Duodenal mucosa (tissue), 2 donors: ENCODE data around the gene LALBA.
"Not testable (repeated sequence)": the region's sequence is repeated elsewhere in the genome, so short reads cannot be mapped to it uniquely, and the experiment has no call there.

Experiments
- H3K27ac ChIP-seq: one replicate; pipeline ENCODE4 v1.7.0; 2013; ENCODE audit warnings: low read depth, low read length
- H3K27me3 ChIP-seq, 2 donors: one replicate each; pipeline ENCODE4 v1.7.0; 2013; ENCODE audit warnings: low read length in 2 of 2, control low read depth in 1 of 2; ENCODE audit not compliant: insufficient read depth in 2 of 2, control insufficient read depth in 1 of 2
- H3K36me3 ChIP-seq, 2 donors: one replicate each; pipeline ENCODE4 v1.7.0; 2013; ENCODE audit warnings: low read length in 2 of 2, control low read depth in 1 of 2; ENCODE audit not compliant: insufficient read depth in 2 of 2, control insufficient read depth in 1 of 2
- H3K4me1 ChIP-seq, 2 donors: one replicate each; pipeline ENCODE4 v1.7.0; 2013; ENCODE audit warnings: low read length in 2 of 2, control low read depth in 1 of 2; ENCODE audit not compliant: insufficient read depth in 2 of 2, control insufficient read depth in 1 of 2
- H3K4me3 ChIP-seq, 2 donors: one replicate each; pipeline ENCODE4 v1.7.0; 2013; ENCODE audit warnings: low read length in 2 of 2, low read depth in 1 of 2
- H3K9ac ChIP-seq, 2 donors: one replicate each; pipeline ENCODE4 v1.7.0; 2013; ENCODE audit warnings: low read length in 2 of 2, low read depth in 1 of 2
- H3K9me3 ChIP-seq, 2 donors: one replicate each; pipeline ENCODE4 v1.7.0; 2013; ENCODE audit warnings: low read length in 2 of 2, control low read depth in 1 of 2; ENCODE audit not compliant: control insufficient read depth in 1 of 2

The LALBA gene

DNA sequence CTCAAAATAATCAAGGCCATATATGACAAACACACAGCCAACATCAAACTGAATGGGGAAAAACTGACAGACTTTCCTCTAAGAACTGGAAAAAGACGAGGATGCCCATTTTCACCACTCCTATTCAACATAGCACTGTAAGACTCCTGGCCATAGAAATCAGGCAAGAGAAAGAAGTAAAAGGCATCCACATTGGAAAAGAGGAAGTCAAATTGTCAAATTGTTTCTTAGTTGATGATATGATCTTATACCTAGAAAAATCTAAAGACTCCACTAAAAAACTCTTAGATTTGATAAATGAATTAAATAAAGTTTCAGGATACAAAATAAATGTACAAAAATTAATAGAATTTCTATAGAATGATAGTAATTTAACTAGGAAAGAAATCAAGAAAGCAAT, 33.2 kb downstream of the LALBA start:
- no peak overlapping the region for H3K9ac ChIP-seq

DNA sequence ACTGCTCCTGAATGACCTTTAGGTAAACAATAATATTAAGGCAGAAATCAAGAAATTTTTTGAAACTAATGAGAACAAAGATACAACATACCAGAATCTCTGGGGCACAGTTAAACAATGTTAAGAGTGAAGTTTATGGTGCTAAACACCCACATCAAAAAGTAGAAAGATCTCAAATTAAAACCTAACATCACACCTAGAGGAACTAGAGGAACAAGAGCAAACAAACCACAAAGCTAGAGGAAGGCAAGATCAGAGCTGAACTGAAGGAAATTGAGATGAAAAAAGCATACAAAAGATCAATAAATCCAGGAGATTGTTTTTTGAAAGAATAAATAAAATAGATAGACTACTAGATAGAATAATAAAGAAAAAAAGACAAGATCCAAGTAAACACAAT, 37.2 kb downstream of the LALBA start:
- Histone ChIP-seq H3K27ac (no peak overlapping the region), H3K4me1 (no peaks in the 10 kb centered on the region), H3K27me3 (no peaks in the 10 kb centered on the region), H3K4me3 (no peak overlapping the region), H3K9ac (no peak overlapping the region), H3K9me3 (no peaks in the 10 kb centered on the region), H3K36me3 (no peaks in the 10 kb centered on the region)

More for the DNA sequence above, 33.2 kb downstream of the LALBA start:
- Histone ChIP-seq H3K36me3 (no peaks in the 10 kb centered on the region), H3K4me1 (no peaks in the 10 kb centered on the region), H3K27me3 (no peaks in the 10 kb centered on the region), H3K9me3 (no peaks in the 10 kb centered on the region), H3K4me3 (no peak overlapping the region), H3K27ac (no peak overlapping the region)

DNA sequence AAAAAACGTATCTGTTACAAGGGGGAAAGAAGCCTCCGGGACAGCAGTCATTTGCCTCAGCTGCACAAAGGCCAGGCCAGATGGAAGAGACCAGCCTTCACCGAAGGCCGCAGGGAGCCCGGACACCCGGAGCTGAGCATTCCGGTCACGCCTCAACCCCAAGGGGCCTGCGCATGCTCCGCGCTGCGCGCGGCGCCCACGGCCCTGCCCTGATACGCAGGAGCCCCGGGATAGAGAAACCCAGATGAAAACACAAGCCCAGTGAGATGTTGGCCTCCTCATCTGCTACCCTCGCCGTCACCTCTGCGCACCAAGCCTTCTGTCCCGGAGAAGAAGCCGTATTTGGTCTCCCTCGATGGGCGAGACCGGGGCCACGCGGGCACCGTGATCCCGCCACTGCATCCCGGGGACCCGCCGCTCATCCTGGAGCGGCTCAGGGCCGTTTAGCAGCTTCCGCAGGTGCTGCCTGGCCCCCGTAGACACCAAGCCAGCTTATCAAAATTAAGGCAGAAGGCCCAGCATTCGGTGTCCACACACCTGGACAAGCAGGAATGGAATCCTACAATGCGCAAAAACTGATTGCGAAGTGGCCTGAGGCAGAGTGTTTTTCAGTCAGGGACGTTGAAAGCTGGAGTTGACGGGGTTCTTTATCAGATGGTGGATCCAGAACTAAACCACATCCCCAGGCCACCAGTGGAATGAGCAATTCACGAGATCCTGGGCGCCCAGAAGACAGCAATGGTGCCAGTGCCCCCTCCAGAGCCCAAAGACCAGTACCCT, 41.8 kb downstream of the LALBA start:
- H3K9me3 ChIP-seq: no peaks in the 10 kb centered on the region
- no peaks in the 10 kb centered on the region for H3K27me3 ChIP-seq
- H3K36me3 ChIP-seq: no peaks in the 10 kb centered on the region
- H3K4me1 ChIP-seq: no peaks in the 10 kb centered on the region
- no peak overlapping the region for H3K27ac ChIP-seq
- H3K4me3 ChIP-seq: no peak overlapping the region
- H3K9ac ChIP-seq: no peak overlapping the region

DNA sequence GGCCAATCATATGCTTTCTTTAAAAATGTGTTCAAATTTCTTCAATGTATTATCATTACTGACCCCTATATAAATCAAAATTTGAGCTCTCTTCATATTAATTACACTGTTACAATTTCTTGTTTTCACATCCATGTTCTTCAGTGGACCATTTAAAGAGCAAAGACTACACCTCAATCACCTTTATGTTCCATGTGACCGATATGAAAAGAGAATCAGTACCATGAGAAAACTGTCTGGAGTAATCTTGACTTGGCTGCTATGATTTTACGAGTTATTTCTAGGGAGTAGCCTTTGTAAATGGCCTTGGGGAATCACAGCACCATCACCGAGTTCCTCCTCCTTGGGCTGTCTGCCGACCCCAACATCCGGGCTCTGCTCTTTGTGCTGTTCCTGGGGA, 44.5 kb downstream of the LALBA start, which contains the start of gene OR8S1:
Gene OR8S1 (plus strand): TSS at position 301 of the 400 bp plus-strand sequence. CDS start 0 bp downstream, at position 301.
- Histone ChIP-seq H3K9ac (no peak within 1 kb of the TSS), H3K27ac (no peak within 1 kb of the TSS), H3K27me3 (no peaks in the 10 kb centered on the region), H3K36me3 (no peaks in the 10 kb centered on the region), H3K9me3 (no peaks in the 10 kb centered on the region), H3K4me1 (no peaks in the 10 kb centered on the region), H3K4me3 (no peak within 1 kb of the TSS)

DNA sequence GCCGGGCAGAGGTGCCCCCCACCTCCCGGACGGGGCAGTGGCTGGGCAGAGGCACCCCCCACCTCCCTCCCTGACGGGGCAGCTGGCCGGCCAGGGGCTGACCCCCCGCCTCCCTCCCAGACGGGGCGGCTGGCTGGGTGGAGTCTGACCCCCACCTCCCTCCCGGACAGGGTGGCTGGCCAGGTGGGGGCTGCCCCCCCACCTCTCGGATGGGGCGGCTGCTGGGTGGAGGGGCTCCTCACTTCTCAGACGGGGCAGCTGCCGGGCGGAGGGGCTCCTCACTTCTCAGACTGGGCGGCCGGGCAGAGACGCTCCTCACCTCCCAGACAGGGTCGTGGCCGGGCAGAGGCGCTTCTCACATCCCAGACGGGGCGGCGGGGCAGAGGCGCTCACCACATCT, 49.5 kb downstream of the LALBA start:
- H3K4me1 ChIP-seq, H3K36me3 ChIP-seq, H3K9me3 ChIP-seq, H3K4me3 ChIP-seq, H3K27me3 ChIP-seq, H3K27ac ChIP-seq, H3K9ac ChIP-seq: not testable (repeated sequence)
